Hematopoietic multipotent progenitor cell treated with erythropoietin and hydrocortisone succinate and interleukin-3 and kit ligand, for 8 days (in vitro differentiated cells): Measurements from ENCODE around the gene CDH13.

ENCODE experiments used
- DNase-seq: peaks from one replicate; pipeline ENCODE4 v3.0.0-alpha.2; 2015

The CDH13 gene

GRCh38 chr16:83797013-83797412 is 1170.2 kb downstream of the CDH13 start:
- no peak for DNase-seq

- DNase-seq, result no peak
Measured at GRCh38 chr16:83799336-83799735, 1172.6 kb downstream of the CDH13 start.

- DNase-seq, result no peak
Measured at GRCh38 chr16:83802135-83802534, 1175.4 kb downstream of the CDH13 start.

GRCh38 chr16:83802554-83803205 is 1175.9 kb downstream of the CDH13 start:
- DNase-seq, result no peak

- no peak for DNase-seq
Measured at GRCh38 chr16:83803811-83804210, 1177.0 kb downstream of the CDH13 start.

- no peak for DNase-seq
Measured at GRCh38 chr16:83804366-83804765, 1177.6 kb downstream of the CDH13 start.

GRCh38 chr16:83806036-83806435 is 1179.3 kb downstream of the CDH13 start:
- DNase-seq, result peak; percentile 7

- no peak for DNase-seq
Measured at GRCh38 chr16:83806731-83807130, 1180.0 kb downstream of the CDH13 start.

- DNase-seq, result no peak
Measured at GRCh38 chr16:83807327-83807709, 1180.5 kb downstream of the CDH13 start.

- DNase-seq, result peak; percentile 92
Measured at GRCh38 chr16:83807710-83808572, 1181.2 kb downstream of the CDH13 start, which contains the start of gene HSBP1. Gene HSBP1 (plus strand): TSS chr16:83807978. CDS start chr16:83808077, 99 bp downstream.

GRCh38 chr16:83808573-83809014 is 1181.8 kb downstream of the CDH13 start:
- DNase-seq, result no peak

GRCh38 chr16:83809092-83809491 is 1182.3 kb downstream of the CDH13 start:
- no peak for DNase-seq

GRCh38 chr16:83810901-83811300 is 1184.1 kb downstream of the CDH13 start:
- DNase-seq, result no peak

- no peak for DNase-seq
Measured at GRCh38 chr16:83813823-83814658, 1187.3 kb downstream of the CDH13 start.

GRCh38 chr16:83814659-83814985 is 1187.9 kb downstream of the CDH13 start:
- DNase-seq, result no peak

- no peak for DNase-seq
Measured at GRCh38 chr16:83817022-83817421, 1190.3 kb downstream of the CDH13 start.

GRCh38 chr16:83818276-83818675 is 1191.5 kb downstream of the CDH13 start:
- DNase-seq, result no peak

- no peak for DNase-seq
Measured at GRCh38 chr16:83819361-83819760, 1192.6 kb downstream of the CDH13 start.

- DNase-seq, result peak; percentile 69
Measured at GRCh38 chr16:83826146-83826913, 1199.6 kb downstream of the CDH13 start.

GRCh38 chr16:83830091-83830768 is 1203.5 kb downstream of the CDH13 start:
- DNase-seq, result no peak

- DNase-seq, result no peak
Measured at GRCh38 chr16:83830769-83831455, 1204.1 kb downstream of the CDH13 start.
